Measurements from ENCODE around the gene RNPS1. TPM values are rescaled to one million over a fixed set of nuclear protein-coding genes. Genes with fewer than 3 reads are reported as not detected.

RNPS1 gene
- total and polyA plus RNA-seq, 2 experiments from 2014 or later, result 315 to 384 TPM

- no peak for ATAC-seq
- Mint-ChIP-seq H3K4me1 (no peaks in the 10 kb centered on the region), H3K4me3 (no peak overlapping the region), H3K36me3 (ENCODE audit: low read depth) (peaks cover 9% of the 10 kb centered on the region; the same call in 2 of the 3 replicates), H3K9me3 (no peaks in the 10 kb centered on the region), H3K27ac (no peak overlapping the region), H3K27me3 (ENCODE audit: insufficient read depth, low read depth, poor library complexity) (peaks cover 23% of the 10 kb centered on the region)
- H3K9me2 ChIP-seq (ENCODE audit: insufficient read depth), result no peaks in the 10 kb centered on the region
- no peaks in the 10 kb centered on the region for H3F3A ChIP-seq (replicated peaks; ENCODE audit: low read depth)
- H3K36me3 ChIP-seq (ENCODE audit: insufficient read depth), result 0 out of 2 replicates have a peak, but pooled peaks cover 5% of the 10 kb centered on the region
- H2AFZ ChIP-seq, result no peak overlapping the region
- TF ChIP-seq, protein P1, sequence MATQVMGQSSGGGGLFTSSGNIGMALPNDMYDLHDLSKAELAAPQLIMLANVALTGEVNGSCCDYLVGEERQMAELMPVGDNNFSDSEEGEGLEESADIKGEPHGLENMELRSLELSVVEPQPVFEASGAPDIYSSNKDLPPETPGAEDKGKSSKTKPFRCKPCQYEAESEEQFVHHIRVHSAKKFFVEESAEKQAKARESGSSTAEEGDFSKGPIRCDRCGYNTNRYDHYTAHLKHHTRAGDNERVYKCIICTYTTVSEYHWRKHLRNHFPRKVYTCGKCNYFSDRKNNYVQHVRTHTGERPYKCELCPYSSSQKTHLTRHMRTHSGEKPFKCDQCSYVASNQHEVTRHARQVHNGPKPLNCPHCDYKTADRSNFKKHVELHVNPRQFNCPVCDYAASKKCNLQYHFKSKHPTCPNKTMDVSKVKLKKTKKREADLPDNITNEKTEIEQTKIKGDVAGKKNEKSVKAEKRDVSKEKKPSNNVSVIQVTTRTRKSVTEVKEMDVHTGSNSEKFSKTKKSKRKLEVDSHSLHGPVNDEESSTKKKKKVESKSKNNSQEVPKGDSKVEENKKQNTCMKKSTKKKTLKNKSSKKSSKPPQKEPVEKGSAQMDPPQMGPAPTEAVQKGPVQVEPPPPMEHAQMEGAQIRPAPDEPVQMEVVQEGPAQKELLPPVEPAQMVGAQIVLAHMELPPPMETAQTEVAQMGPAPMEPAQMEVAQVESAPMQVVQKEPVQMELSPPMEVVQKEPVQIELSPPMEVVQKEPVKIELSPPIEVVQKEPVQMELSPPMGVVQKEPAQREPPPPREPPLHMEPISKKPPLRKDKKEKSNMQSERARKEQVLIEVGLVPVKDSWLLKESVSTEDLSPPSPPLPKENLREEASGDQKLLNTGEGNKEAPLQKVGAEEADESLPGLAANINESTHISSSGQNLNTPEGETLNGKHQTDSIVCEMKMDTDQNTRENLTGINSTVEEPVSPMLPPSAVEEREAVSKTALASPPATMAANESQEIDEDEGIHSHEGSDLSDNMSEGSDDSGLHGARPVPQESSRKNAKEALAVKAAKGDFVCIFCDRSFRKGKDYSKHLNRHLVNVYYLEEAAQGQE (IDR thresholded peaks at IDR 0.05; ENCODE audit: unreplicated experiment), result no peak
- TF ChIP-seq JUNB (IDR thresholded peaks at IDR 0.05; ENCODE audit: unreplicated experiment) (no peak), POLR2AphosphoS5 (IDR thresholded peaks at IDR 0.05; ENCODE audit: low read depth) (no peak), EZH2 (IDR thresholded peaks at IDR 0.05; ENCODE audit: low read depth, unreplicated experiment) (no peak), STAT1 (IDR thresholded peaks at IDR 0.05; ENCODE audit: unreplicated experiment) (no peak), NANOG (IDR thresholded peaks at IDR 0.05; ENCODE audit: borderline replicate concordance) (no peak), ZNF331 (CRISPR knock-in tag; IDR thresholded peaks at IDR 0.05; ENCODE audit: low read depth) (no peak), ZNF114 (CRISPR knock-in tag; IDR thresholded peaks at IDR 0.05) (no peak), EZH2phosphoT487 (IDR thresholded peaks at IDR 0.05; ENCODE audit: unreplicated experiment) (no peak), CREB1 (CRISPR knock-in tag; IDR thresholded peaks at IDR 0.05; ENCODE audit: low read depth) (no peak), CTCF (conservative IDR thresholded peaks at IDR 0.05; ENCODE audit: low read depth in 2 of 2) (no peak)
- TF ChIP-seq, protein P2, sequence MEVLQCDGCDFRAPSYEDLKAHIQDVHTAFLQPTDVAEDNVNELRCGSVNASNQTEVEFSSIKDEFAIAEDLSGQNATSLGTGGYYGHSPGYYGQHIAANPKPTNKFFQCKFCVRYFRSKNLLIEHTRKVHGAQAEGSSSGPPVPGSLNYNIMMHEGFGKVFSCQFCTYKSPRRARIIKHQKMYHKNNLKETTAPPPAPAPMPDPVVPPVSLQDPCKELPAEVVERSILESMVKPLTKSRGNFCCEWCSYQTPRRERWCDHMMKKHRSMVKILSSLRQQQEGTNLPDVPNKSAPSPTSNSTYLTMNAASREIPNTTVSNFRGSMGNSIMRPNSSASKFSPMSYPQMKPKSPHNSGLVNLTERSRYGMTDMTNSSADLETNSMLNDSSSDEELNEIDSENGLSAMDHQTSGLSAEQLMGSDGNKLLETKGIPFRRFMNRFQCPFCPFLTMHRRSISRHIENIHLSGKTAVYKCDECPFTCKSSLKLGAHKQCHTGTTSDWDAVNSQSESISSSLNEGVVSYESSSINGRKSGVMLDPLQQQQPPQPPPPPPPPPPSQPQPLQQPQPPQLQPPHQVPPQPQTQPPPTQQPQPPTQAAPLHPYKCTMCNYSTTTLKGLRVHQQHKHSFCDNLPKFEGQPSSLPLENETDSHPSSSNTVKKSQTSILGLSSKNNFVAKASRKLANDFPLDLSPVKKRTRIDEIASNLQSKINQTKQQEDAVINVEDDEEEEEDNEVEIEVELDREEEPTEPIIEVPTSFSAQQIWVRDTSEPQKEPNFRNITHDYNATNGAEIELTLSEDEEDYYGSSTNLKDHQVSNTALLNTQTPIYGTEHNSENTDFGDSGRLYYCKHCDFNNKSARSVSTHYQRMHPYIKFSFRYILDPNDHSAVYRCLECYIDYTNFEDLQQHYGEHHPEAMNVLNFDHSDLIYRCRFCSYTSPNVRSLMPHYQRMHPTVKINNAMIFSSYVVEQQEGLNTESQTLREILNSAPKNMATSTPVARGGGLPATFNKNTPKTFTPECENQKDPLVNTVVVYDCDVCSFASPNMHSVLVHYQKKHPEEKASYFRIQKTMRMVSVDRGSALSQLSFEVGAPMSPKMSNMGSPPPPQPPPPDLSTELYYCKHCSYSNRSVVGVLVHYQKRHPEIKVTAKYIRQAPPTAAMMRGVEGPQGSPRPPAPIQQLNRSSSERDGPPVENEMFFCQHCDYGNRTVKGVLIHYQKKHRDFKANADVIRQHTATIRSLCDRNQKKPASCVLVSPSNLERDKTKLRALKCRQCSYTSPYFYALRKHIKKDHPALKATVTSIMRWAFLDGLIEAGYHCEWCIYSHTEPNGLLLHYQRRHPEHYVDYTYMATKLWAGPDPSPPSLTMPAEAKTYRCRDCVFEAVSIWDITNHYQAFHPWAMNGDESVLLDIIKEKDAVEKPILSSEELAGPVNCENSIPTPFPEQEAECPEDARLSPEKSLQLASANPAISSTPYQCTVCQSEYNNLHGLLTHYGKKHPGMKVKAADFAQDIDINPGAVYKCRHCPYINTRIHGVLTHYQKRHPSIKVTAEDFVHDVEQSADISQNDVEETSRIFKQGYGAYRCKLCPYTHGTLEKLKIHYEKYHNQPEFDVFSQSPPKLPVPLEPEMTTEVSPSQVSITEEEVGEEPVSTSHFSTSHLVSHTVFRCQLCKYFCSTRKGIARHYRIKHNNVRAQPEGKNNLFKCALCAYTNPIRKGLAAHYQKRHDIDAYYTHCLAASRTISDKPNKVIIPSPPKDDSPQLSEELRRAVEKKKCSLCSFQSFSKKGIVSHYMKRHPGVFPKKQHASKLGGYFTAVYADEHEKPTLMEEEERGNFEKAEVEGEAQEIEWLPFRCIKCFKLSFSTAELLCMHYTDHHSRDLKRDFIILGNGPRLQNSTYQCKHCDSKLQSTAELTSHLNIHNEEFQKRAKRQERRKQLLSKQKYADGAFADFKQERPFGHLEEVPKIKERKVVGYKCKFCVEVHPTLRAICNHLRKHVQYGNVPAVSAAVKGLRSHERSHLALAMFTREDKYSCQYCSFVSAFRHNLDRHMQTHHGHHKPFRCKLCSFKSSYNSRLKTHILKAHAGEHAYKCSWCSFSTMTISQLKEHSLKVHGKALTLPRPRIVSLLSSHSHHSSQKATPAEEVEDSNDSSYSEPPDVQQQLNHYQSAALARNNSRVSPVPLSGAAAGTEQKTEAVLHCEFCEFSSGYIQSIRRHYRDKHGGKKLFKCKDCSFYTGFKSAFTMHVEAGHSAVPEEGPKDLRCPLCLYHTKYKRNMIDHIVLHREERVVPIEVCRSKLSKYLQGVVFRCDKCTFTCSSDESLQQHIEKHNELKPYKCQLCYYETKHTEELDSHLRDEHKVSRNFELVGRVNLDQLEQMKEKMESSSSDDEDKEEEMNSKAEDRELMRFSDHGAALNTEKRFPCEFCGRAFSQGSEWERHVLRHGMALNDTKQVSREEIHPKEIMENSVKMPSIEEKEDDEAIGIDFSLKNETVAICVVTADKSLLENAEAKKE (CRISPR knock-in tag; IDR thresholded peaks at IDR 0.05), result no peak
- TF ChIP-seq, protein P3, sequence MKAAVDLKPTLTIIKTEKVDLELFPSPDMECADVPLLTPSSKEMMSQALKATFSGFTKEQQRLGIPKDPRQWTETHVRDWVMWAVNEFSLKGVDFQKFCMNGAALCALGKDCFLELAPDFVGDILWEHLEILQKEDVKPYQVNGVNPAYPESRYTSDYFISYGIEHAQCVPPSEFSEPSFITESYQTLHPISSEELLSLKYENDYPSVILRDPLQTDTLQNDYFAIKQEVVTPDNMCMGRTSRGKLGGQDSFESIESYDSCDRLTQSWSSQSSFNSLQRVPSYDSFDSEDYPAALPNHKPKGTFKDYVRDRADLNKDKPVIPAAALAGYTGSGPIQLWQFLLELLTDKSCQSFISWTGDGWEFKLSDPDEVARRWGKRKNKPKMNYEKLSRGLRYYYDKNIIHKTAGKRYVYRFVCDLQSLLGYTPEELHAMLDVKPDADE (IDR thresholded peaks at IDR 0.05), result no peak
- no peaks in the 10 kb centered on the region; the same call in 1 of the 2 replicates for H4K20me1 ChIP-seq (replicated peaks; ENCODE audit: insufficient read depth)
- no peaks in the 10 kb centered on the region for H3K79me2 ChIP-seq (replicated peaks; ENCODE audit: insufficient read depth)
- no peak for DNase-seq (ENCODE audit: low spot score)
- no peak overlapping the region for H3K4me2 ChIP-seq
- no peak overlapping the region for H3K27ac ChIP-seq (ENCODE audit: low read depth)
- peaks cover 18% of the 10 kb centered on the region for H3K27me3 ChIP-seq (ENCODE audit: insufficient read depth)
- H3K4me1 ChIP-seq (ENCODE audit: insufficient read depth), result no peaks in the 10 kb centered on the region
- no peak overlapping the region for H3K4me3 ChIP-seq
Observed at GRCh38 chr16:2233046-2233775, 34.7 kb downstream of the RNPS1 start.

Data from GM23338 (cell line).